Astrocyte (in vitro differentiated cells and primary cell): ENCODE results near the gene PPP2R2C.

Experiments
- CTCF ChIP-seq: IDR thresholded peaks from 2 replicates; pipeline ENCODE4 v1.5.1; 2011; ENCODE audit warnings: low read depth, mild to moderate bottlenecking, inconsistent platforms, low read length, moderate library complexity; ENCODE audit not compliant: insufficient read depth
- EZH2 ChIP-seq: IDR thresholded peaks from 2 replicates; pipeline ENCODE4 v1.6.1; 2012; ENCODE audit warnings: mild to moderate bottlenecking, low read length, inconsistent platforms; ENCODE audit not compliant: insufficient read depth

GRCh38 chr4:6410664-6411063 lies 61.8 kb downstream of the PPP2R2C start:
- TF ChIP-seq CTCF (no peak), EZH2 (no peak)
